ENCODE data around the gene IRX4. TPM values are rescaled to one million over a fixed set of nuclear protein-coding genes. Genes with fewer than 3 reads are reported as not detected.

The IRX4 gene
- total and polyA plus RNA-seq, 2 donors (not counting 3 experiments of a cell fraction or from before 2014, with no cell fraction given): not detected

- FAIRE-seq (no peak), DNase-seq (ENCODE audit: low read depth, low spot score) (no peak)
- POLR2A ChIA-PET: no interaction called here
- Histone ChIP-seq H3K9me1 (replicated peaks; ENCODE audit: control insufficient read depth, extremely low read depth, insufficient read depth, low read length) (no peaks in the 10 kb centered on the region), H4K20me1 (replicated peaks; ENCODE audit: control insufficient read depth, extremely low read depth, insufficient read depth, low read length) (no peaks in the 10 kb centered on the region), H3K27me3 (ENCODE audit: control insufficient read depth in 2 of 2, insufficient read depth in 2 of 2, low read length in 2 of 2) (no peaks in the 10 kb centered on the region), H3K36me3 (ENCODE audit: control insufficient read depth in 2 of 2, extremely low read depth in 1 of 2, insufficient read depth in 2 of 2, low read length in 2 of 2) (no peaks in the 10 kb centered on the region), H3K27ac (ENCODE audit: insufficient read depth, low read depth, low read length) (no peak overlapping the region), H3K79me2 (ENCODE audit: control insufficient read depth, insufficient read depth, low read length) (no peaks in the 10 kb centered on the region), H3K4me2 (ENCODE audit: insufficient read depth, low read length) (no peak overlapping the region), H2AFZ (ENCODE audit: low read depth, low read length) (no peak overlapping the region), H3K4me3 (replicated peaks in 1 of 3; ENCODE audit: insufficient read depth in 1 of 3, low read depth in 1 of 3, low read length in 3 of 3) (no peak overlapping the region), H3K9ac (replicated peaks; ENCODE audit: extremely low read depth, insufficient read depth, low read length) (no peak overlapping the region), H3K4me1 (ENCODE audit: control insufficient read depth, extremely low read depth, insufficient read depth, low read length) (no peaks in the 10 kb centered on the region), H3K9me3 (replicated peaks; ENCODE audit: control insufficient read depth, insufficient read depth, low read length) (no peaks in the 10 kb centered on the region)
- intact Hi-C loops (cut with micrococcal nuclease): no loop called here
- TF ChIP-seq, protein P1, sequence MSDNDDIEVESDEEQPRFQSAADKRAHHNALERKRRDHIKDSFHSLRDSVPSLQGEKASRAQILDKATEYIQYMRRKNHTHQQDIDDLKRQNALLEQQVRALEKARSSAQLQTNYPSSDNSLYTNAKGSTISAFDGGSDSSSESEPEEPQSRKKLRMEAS (IDR thresholded peaks at IDR 0.05; ENCODE audit: insufficient read depth, insufficient read length): no peak
- no peak for TF ChIP-seq MYC (IDR thresholded peaks at IDR 0.05; ENCODE audit: low read depth, low read length)
- no peak for TF ChIP-seq POLR2A (IDR thresholded peaks at IDR 0.05; ENCODE audit: low read depth, low read length)
- no peak for TF ChIP-seq JUN (IDR thresholded peaks at IDR 0.05; ENCODE audit: borderline replicate concordance, insufficient read depth, insufficient read length, low read depth)
- TF ChIP-seq POLR2AphosphoS5 (IDR thresholded peaks at IDR 0.05; ENCODE audit: insufficient read depth, low read depth, low read length): no peak
- no peak for TF ChIP-seq EZH2 (IDR thresholded peaks at IDR 0.05; ENCODE audit: borderline replicate concordance, low read depth, low read length, severe bottlenecking)
- TF ChIP-seq GATA2 (IDR thresholded peaks at IDR 0.05; ENCODE audit: insufficient read depth, insufficient read length, low read depth, low read length): no peak
- no peak for TF ChIP-seq FOS (IDR thresholded peaks at IDR 0.05; ENCODE audit: borderline replicate concordance, insufficient read depth, low read length)
- no peak for TF ChIP-seq CTCF (IDR thresholded peaks at IDR 0.05; ENCODE audit: extremely low read depth in 1 of 2, insufficient read depth in 1 of 2, low read depth in 1 of 2, low read length in 2 of 2)
- CTCF ChIA-PET: no interaction called here
- BruUV-seq (replicated peaks): no TSS peak
- dilution Hi-C loops (cut with MboI; ENCODE audit: extremely low pct_ligation_motif_present, low sequenced_read_pairs): no loop called here
Observed at GRCh38 chr5:1831257-1831656, 51.5 kb downstream of the IRX4 start.
